Nephron progenitor cell (in vitro differentiated cells): ENCODE data around the gene FAM227A.

ENCODE experiments used
- DNase-seq: peaks from one replicate; pipeline ENCODE4 v3.0.0; 2021
- H3K27ac Mint-ChIP-seq: 2 replicates; pipeline ENCODE4 v1.8.0; 2021; ENCODE audit warnings: mild to moderate bottlenecking, moderate library complexity, mixed read lengths
- H3K27me3 Mint-ChIP-seq: 2 replicates; pipeline ENCODE4 v1.8.0; 2021; ENCODE audit warnings: mild to moderate bottlenecking, low read depth, mixed read lengths; ENCODE audit not compliant: poor library complexity
- H3K36me3 Mint-ChIP-seq: 2 replicates; pipeline ENCODE4 v1.8.0; 2021; ENCODE audit warnings: low read depth, mixed read lengths
- H3K4me1 Mint-ChIP-seq: 2 replicates; pipeline ENCODE4 v1.8.0; 2021; ENCODE audit warnings: mixed read lengths
- H3K4me3 Mint-ChIP-seq: 2 replicates; pipeline ENCODE4 v1.8.0; 2021; ENCODE audit warnings: mild to moderate bottlenecking, moderate library complexity, mixed read lengths
- H3K9me3 Mint-ChIP-seq: 2 replicates; pipeline ENCODE4 v1.8.0; 2021; ENCODE audit warnings: mild to moderate bottlenecking, moderate library complexity, mixed read lengths
- TF ChIP-seq, protein P1 (sequence below): fragments of 200-600 bp; sonication (generic); IDR thresholded peaks from 2 replicates; pipeline ENCODE4 v1.5.0; 2021; ENCODE audit warnings: antibody characterized with exemption

FAM227A gene

DNA sequence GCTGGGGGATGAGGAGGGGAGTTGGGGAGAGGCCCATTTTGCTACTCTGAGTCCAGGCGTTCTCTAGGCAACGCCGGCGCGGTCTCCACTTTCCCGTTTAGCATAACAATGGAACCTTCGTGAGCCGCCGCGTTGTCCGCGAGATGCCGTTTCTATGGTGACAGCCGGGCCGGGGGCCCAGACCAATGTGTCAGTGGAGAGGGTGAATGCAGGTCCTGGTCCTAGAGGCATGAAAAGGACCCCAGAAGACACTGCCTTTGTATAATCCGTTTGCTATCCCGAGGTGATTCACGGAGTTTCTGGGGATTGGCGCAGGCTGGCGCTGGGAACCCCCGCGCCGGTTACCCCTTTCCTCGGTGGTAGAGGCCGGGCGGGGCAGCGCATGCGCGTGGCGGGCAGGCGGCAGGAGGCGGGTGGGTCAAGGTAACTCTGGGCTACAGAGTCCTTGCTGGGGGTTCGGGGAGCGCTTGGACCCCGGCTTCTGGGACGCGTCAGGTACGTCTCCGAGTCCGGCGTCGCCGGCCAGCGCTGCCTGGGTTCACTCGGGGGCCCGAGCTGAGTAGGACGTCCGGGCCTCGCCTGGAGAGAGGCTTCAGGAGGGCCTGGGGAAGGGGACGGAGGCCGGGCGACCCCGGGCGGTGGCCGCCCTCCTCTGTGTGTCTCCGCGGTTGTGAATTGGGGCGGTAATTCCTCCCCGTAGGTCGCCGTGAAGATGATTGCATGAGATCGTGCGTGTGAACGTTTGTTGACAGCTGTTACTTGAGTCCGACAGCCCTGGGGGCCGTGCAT, at the start of gene FAM227A, which contains the start of gene CBY1:
Gene FAM227A (minus strand): TSS at position 137 of the 789 bp plus-strand sequence. CDS start 6,224 bp downstream, outside the sequence.
Gene CBY1 (plus strand): TSS at position 383 of the 789 bp plus-strand sequence. CDS start 11,417 bp downstream, outside the sequence.
- Mint-ChIP-seq H3K4me1 (peaks cover 23% of the 10 kb centered on the region), H3K27me3 (no peaks in the 10 kb centered on the region), H3K36me3 (peaks cover 10% of the 10 kb centered on the region), H3K27ac (peak within 1 kb of the TSS; percentile 100), H3K9me3 (peaks cover 6% of the 10 kb centered on the region), H3K4me3 (peak within 1 kb of the TSS; percentile 95)
- TF ChIP-seq, protein P1, sequence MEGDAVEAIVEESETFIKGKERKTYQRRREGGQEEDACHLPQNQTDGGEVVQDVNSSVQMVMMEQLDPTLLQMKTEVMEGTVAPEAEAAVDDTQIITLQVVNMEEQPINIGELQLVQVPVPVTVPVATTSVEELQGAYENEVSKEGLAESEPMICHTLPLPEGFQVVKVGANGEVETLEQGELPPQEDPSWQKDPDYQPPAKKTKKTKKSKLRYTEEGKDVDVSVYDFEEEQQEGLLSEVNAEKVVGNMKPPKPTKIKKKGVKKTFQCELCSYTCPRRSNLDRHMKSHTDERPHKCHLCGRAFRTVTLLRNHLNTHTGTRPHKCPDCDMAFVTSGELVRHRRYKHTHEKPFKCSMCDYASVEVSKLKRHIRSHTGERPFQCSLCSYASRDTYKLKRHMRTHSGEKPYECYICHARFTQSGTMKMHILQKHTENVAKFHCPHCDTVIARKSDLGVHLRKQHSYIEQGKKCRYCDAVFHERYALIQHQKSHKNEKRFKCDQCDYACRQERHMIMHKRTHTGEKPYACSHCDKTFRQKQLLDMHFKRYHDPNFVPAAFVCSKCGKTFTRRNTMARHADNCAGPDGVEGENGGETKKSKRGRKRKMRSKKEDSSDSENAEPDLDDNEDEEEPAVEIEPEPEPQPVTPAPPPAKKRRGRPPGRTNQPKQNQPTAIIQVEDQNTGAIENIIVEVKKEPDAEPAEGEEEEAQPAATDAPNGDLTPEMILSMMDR, result no peak
- peak; percentile 89 for DNase-seq

DNA sequence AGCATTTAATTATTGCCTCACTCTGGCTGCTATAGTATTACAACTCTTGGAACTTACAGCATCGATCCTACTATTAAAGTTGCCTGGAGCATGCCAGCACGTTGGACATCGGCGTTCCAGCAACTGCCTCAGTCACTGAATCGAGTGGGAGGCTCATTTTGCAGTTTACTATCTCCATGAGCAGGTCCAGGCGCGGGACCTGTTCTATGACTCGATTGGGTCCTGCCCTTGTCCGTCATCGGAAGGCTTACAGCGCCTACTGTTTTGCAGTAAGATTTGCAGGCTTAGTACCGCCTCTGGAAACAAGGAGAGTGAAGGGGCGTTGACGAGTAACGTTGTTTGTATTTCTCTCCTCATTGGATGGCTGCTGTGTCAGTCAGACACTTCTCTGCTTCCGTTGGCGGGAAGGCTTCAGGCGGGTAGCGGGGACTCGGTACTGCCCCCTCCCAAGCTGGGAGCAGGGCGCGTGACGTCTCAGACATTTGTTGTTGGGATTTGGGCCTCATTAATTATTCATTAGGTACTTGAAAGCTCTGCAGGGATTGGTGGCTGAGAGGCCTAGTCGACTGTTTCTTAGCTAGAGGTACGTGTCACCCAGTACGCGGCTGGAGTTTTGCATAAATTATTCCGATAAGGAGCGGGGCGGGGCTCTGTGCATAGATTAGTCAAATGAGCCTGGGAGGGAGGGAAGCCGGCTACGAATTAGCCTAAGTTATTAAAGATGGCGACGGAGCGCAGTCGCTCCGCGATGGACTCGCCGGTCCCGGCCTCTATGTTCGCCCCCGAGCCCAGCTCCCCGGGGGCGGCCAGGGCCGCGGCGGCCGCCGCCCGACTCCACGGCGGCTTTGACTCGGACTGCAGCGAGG, 49.3 kb upstream of the FAM227A start, which contains the start of gene GTPBP1:
Gene GTPBP1 (plus strand): TSS at position 710 of the 866 bp plus-strand sequence. CDS start 12 bp downstream, at position 722.
- Mint-ChIP-seq H3K9me3 (no peaks in the 10 kb centered on the region), H3K27me3 (no peaks in the 10 kb centered on the region), H3K36me3 (peaks cover 12% of the 10 kb centered on the region), H3K27ac (peak within 1 kb of the TSS; percentile 98), H3K4me3 (peak within 1 kb of the TSS; percentile 94), H3K4me1 (peaks cover 48% of the 10 kb centered on the region)
- DNase-seq, result peak; percentile 94
- TF ChIP-seq, protein P1, result no peak

DNA sequence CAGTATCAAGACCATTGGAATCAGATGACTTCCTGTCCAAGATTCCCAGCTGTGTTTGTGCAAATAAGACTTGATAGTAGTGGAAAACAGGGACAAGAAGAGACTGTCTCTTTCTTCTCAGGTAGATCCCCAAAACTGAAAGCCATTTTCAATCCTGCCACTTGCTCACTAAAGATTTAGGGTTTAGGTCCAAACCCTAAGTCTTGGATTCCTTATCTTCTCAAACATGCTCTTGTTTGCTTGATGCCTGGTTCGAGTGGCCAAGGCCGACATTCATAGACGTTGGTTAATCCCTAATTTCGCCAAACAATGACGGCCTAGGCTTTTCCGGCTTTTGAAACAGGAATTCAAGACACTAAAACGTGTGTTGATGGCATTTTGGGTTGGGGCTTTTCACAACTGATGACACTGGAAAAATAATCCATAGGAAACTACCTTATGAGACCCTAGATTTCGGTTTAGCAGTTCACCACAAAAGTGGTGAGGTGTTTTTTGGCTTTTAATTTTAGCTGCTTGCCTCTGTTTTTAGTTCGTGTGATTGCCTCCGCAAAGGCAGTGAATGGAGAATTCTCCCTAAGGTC, 48.6 kb upstream of the FAM227A start:
- no peak for DNase-seq
- Mint-ChIP-seq H3K36me3 (peaks cover 10% of the 10 kb centered on the region), H3K4me3 (peak overlapping the region; percentile 94), H3K4me1 (peaks cover 54% of the 10 kb centered on the region), H3K27me3 (no peaks in the 10 kb centered on the region), H3K9me3 (no peaks in the 10 kb centered on the region), H3K27ac (peak overlapping the region; percentile 98)
- TF ChIP-seq, protein P1, result no peak

DNA sequence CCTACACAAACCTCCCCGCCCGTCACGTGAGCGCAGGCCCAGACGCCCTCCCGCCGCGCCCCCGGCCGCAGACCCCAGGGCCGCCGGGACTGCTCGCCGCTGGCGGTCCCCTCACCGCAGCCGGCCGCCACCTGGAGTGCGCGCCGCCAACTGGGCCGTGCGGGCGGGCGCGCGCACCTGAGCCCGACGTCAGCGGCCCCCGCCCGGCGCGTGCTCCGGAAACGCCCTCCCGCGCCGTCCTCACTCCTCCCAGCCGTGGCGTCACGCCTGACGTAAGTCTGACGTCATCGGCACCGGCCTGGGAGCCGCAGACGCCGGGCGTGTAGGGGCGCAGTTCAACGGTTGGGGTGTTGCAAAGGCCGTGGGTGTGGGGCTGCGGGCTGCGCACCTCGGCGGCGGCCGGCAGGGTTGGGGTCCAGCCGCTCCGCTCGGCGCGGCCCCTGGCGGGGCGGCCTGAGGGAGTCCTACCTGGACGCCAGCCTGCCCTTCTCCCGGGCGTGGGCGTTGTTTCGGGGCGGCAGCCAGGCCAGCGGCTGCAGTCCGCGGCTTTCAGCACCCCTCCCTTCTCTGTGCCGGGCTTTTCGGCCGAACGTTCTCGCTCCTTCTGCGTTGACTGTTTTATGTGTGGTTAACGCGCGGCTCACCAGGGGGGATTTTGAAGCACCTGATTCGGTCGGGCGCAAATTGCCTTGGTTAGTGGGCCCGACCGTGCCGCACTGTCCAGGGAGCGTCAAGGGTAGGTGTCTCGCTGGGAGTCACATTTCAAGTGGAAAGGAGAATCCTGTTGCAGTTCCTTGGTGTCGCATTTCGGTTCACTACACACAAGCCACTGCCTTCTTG, 44.8 kb upstream of the FAM227A start, which contains the start of gene JOSD1:
Gene JOSD1 (minus strand): TSS at position 155 of the 840 bp plus-strand sequence. CDS start 956 bp downstream, outside the sequence.
- Mint-ChIP-seq H3K4me1 (peaks cover 66% of the 10 kb centered on the region), H3K4me3 (peak within 1 kb of the TSS; percentile 97)

More for the DNA sequence above, 44.8 kb upstream of the FAM227A start, which contains the start of gene JOSD1:
- TF ChIP-seq, protein P1, result no peak
- Mint-ChIP-seq H3K36me3 (peaks cover 8% of the 10 kb centered on the region), H3K27ac (peak within 1 kb of the TSS; percentile 100), H3K27me3 (no peaks in the 10 kb centered on the region), H3K9me3 (no peaks in the 10 kb centered on the region)
- peak; percentile 98 for DNase-seq
